ENCODE data around the gene RALGDS.
A peak's percentile ranks its signal among the peaks of the same experiment; 100 is the strongest.

Gene RALGDS

GRCh38 chr9:133117271-133118178, 3.5 kb downstream of the RALGDS start:
- DNase-seq: no peak

- no peak for DNase-seq
Measured at GRCh38 chr9:133116346-133117231, 4.5 kb downstream of the RALGDS start.

GRCh38 chr9:133115604-133116345, 5.3 kb downstream of the RALGDS start:
- peak; percentile 85 for DNase-seq

GRCh38 chr9:133114886-133115603, 6.0 kb downstream of the RALGDS start:
- no peak for DNase-seq

- no peak for DNase-seq
Measured at GRCh38 chr9:133113949-133114885, 6.8 kb downstream of the RALGDS start.

- peak; percentile 36 for DNase-seq
Measured at GRCh38 chr9:133113163-133113948, 7.7 kb downstream of the RALGDS start.

- no peak for DNase-seq
Measured at GRCh38 chr9:133112663-133113026, 8.4 kb downstream of the RALGDS start.

GRCh38 chr9:133111808-133112662, 9.0 kb downstream of the RALGDS start:
- no peak for DNase-seq

- DNase-seq: no peak
Measured at GRCh38 chr9:133109931-133110650, 10.9 kb downstream of the RALGDS start.

GRCh38 chr9:133108794-133109641, 12.0 kb downstream of the RALGDS start:
- no peak for DNase-seq

- DNase-seq: no peak
Measured at GRCh38 chr9:133107961-133108793, 12.9 kb downstream of the RALGDS start.

- no peak for DNase-seq
Measured at GRCh38 chr9:133107245-133107722, 13.8 kb downstream of the RALGDS start.

GRCh38 chr9:133106511-133107244, 14.4 kb downstream of the RALGDS start:
- no peak for DNase-seq

GRCh38 chr9:133105461-133105770, 15.6 kb downstream of the RALGDS start:
- DNase-seq: no peak

- no peak for DNase-seq
Measured at GRCh38 chr9:133104718-133105460, 16.2 kb downstream of the RALGDS start.
